Upper lobe of left lung (tissue), 6 donors: ENCODE data around the gene MARK3. TPM values are rescaled to one million over a fixed set of nuclear protein-coding genes. Genes with fewer than 3 reads are reported as not detected.
"Not testable (repeated sequence)": the region's sequence is repeated elsewhere in the genome, so short reads cannot be mapped to it uniquely, and the experiment has no call there.

ENCODE experiments used
- ATAC-seq, 2 donors: fragments of 200-7000 bp; cut with Tn5 transposase; one replicate each; pipeline ENCODE4 v1.9.1; 2022; ENCODE audit warnings: mild to moderate bottlenecking in 2 of 2, moderate library complexity in 2 of 2; ENCODE audit not compliant: low FRiP score in 2 of 2
- DNase-seq, 2 donors: peaks; one replicate each; pipeline ENCODE4 v3.0.0-alpha.2; 2019 to 2020
- H3K27ac ChIP-seq, 4 donors: fragments of 200-600 bp; sonication (generic); one replicate each; pipeline ENCODE4 v1.5.1; 2016 to 2019
- H3K27me3 ChIP-seq, 4 donors: fragments of 200-600 bp; sonication (generic); one replicate each; pipeline ENCODE4 v1.5.1; 2017 to 2019
- H3K36me3 ChIP-seq, 4 donors: fragments of 200-600 bp; sonication (generic); one replicate each; pipeline ENCODE4 v1.5.1; 2016 to 2019
- H3K4me1 ChIP-seq, 4 donors: fragments of 200-600 bp; sonication (generic); one replicate each; pipeline ENCODE4 v1.5.1; 2018 to 2019
- H3K4me3 ChIP-seq, 4 donors: fragments of 200-600 bp; sonication (generic); one replicate each; pipeline ENCODE4 v1.5.1; 2017 to 2019; ENCODE audit warnings: mild to moderate bottlenecking in 2 of 4, moderate library complexity in 1 of 4
- H3K9me3 ChIP-seq, 4 donors: fragments of 200-600 bp; sonication (generic); one replicate each; pipeline ENCODE4 v1.5.1; 2018 to 2019
- EP300 ChIP-seq, 4 donors: sonication (generic); formaldehyde crosslinking; IDR thresholded peaks; one replicate each; pipeline ENCODE4 v1.5.1; 2017; ENCODE audit warnings: antibody characterized with exemption in 4 of 4, control low read depth in 2 of 4
- POLR2A ChIP-seq, 4 donors: fragments of 450-650 bp; IDR thresholded peaks; one replicate each; pipeline ENCODE4 v1.5.1; 2016 to 2017; ENCODE audit warnings: antibody characterized with exemption in 4 of 4, mild to moderate bottlenecking in 2 of 4
- POLR2AphosphoS5 ChIP-seq, 2 donors: sonication (generic); formaldehyde crosslinking; IDR thresholded peaks; one replicate each; pipeline ENCODE4 v1.5.1; 2017; ENCODE audit warnings: antibody characterized with exemption in 2 of 2
- WGBS, 2 donors: methylation state at CpG; one replicate each; pipeline ENCODE4 v1.1.5; 2017 to 2018; 5-methylcytosine and 5-hydroxymethylcytosine counted together
- total RNA-seq, 6 donors: library from RNA; depleted of rRNA in 4 of 6; stranded (reverse); fragments of >200 nt in 4 of 6; gene quantifications; one replicate each; pipeline versions ENCODE4 v1.1.0 to v1.2.1, GENCODE V29; 2016 to 2021
- TF ChIP-seq, protein P1 (sequence below), 6 experiments: fragments of 450-650 bp in 4 of 6; fragments of 200-600 bp in 2 of 6; sonication (generic) in 2 of 6; IDR thresholded peaks; one replicate each; pipeline ENCODE4 v1.5.1; 2016 to 2019; ENCODE audit warnings: antibody characterized with exemption in 6 of 6
- donor health status: DM: no; HTN: no; CAD: no; lungs with moderate emphysema.
- donor health status: DM: no; HTN: yes; CAD: no; lungs with severe emphysema.

Gene MARK3
- total RNA-seq, 6 donors from 2014 or later: 84.5 to 190 (median 132) TPM

DNA sequence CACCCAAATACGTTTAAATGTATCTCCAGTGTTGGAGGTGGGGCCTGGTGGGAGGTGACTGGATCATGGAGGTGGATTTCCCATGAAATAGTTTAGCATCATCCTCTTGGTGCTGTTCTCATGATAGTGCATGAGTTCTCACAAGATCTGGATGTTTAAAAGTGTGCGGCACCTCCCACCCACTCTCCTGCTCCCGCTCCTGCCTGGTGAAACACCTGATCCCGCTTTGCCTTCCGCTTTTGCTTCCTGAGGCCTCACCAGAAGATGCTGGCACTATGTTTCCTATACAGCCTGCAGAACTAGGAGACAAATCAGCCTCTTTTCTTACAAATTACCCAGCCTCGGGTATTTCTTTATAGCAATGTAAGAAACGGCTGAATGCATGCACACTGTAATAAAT, 31.1 kb upstream of the MARK3 start:
- no peak for ATAC-seq
- WGBS, 2 donors: 89 to 90% methylated on average over 7 of the region's 7 CpGs
- no peak overlapping the region for H3K4me3 ChIP-seq

GRCh38 chr14:103356024-103356682, 29.1 kb upstream of the MARK3 start:
- no peaks in the 10 kb centered on the region for H3K36me3 ChIP-seq
- ATAC-seq: no peak
- DNase-seq: no peak
- no peak for TF ChIP-seq POLR2AphosphoS5 (IDR thresholded peaks at IDR 0.05)
- no peak for TF ChIP-seq EP300 (IDR thresholded peaks at IDR 0.05)
- TF ChIP-seq, protein P1, sequence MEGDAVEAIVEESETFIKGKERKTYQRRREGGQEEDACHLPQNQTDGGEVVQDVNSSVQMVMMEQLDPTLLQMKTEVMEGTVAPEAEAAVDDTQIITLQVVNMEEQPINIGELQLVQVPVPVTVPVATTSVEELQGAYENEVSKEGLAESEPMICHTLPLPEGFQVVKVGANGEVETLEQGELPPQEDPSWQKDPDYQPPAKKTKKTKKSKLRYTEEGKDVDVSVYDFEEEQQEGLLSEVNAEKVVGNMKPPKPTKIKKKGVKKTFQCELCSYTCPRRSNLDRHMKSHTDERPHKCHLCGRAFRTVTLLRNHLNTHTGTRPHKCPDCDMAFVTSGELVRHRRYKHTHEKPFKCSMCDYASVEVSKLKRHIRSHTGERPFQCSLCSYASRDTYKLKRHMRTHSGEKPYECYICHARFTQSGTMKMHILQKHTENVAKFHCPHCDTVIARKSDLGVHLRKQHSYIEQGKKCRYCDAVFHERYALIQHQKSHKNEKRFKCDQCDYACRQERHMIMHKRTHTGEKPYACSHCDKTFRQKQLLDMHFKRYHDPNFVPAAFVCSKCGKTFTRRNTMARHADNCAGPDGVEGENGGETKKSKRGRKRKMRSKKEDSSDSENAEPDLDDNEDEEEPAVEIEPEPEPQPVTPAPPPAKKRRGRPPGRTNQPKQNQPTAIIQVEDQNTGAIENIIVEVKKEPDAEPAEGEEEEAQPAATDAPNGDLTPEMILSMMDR (IDR thresholded peaks at IDR 0.05): no peak
- no peak for TF ChIP-seq POLR2A (IDR thresholded peaks at IDR 0.05)
- H3K9me3 ChIP-seq: no peaks in the 10 kb centered on the region
- no peak overlapping the region for H3K4me3 ChIP-seq
- H3K4me1 ChIP-seq: no peaks in the 10 kb centered on the region
- 62 to 67% methylated on average over 9 of the region's 9 CpGs for WGBS, 2 donors
- no peaks in the 10 kb centered on the region for H3K27me3 ChIP-seq
- no peak overlapping the region for H3K27ac ChIP-seq

More for the DNA sequence above, 31.1 kb upstream of the MARK3 start:
- Histone ChIP-seq H3K27ac (no peak overlapping the region), H3K4me1 (no peaks in the 10 kb centered on the region), H3K27me3 (no peaks in the 10 kb centered on the region), H3K9me3 (no peaks in the 10 kb centered on the region), H3K36me3 (no peaks in the 10 kb centered on the region)
- no peak for DNase-seq
- no peak for TF ChIP-seq POLR2A (IDR thresholded peaks at IDR 0.05)
- TF ChIP-seq EP300 (IDR thresholded peaks at IDR 0.05): no peak
- TF ChIP-seq, protein P1 (IDR thresholded peaks at IDR 0.05): no peak
- TF ChIP-seq POLR2AphosphoS5 (IDR thresholded peaks at IDR 0.05): no peak

GRCh38 chr14:103357552-103357951, 27.7 kb upstream of the MARK3 start:
- not testable (repeated sequence) for H3K36me3 ChIP-seq, H3K27ac ChIP-seq, DNase-seq, H3K9me3 ChIP-seq, H3K4me3 ChIP-seq, H3K27me3 ChIP-seq, H3K4me1 ChIP-seq, ATAC-seq
- 94 to 95% methylated on average over 10 of the region's 10 CpGs for WGBS, 2 donors

- 87 to 91% methylated on average over 7 of the region's 7 CpGs for WGBS, 2 donors
Observed at GRCh38 chr14:103360548-103360947, 24.7 kb upstream of the MARK3 start.

GRCh38 chr14:103361867-103362266, 23.3 kb upstream of the MARK3 start:
- 70 to 71% methylated on average over 5 of the region's 5 CpGs for WGBS, 2 donors
- peak; percentile 43 to 77 for ATAC-seq
- TF ChIP-seq, protein P1 (IDR thresholded peaks at IDR 0.05): no peak
- TF ChIP-seq POLR2A (IDR thresholded peaks at IDR 0.05): no peak
- no peak for TF ChIP-seq EP300 (IDR thresholded peaks at IDR 0.05)
- TF ChIP-seq POLR2AphosphoS5 (IDR thresholded peaks at IDR 0.05): no peak

More at GRCh38 chr14:103360548-103360947, 24.7 kb upstream of the MARK3 start:
- peaks cover 3 to 11% (median 7%) of the 10 kb centered on the region in 4 donors for H3K9me3 ChIP-seq
- DNase-seq (no peak), ATAC-seq (no peak)
- no peaks in the 10 kb centered on the region for H3K4me1 ChIP-seq
- no peak overlapping the region for H3K4me3 ChIP-seq
- H3K27me3 ChIP-seq: no peaks in the 10 kb centered on the region
- H3K36me3 ChIP-seq: no peaks in the 10 kb centered on the region
- TF ChIP-seq, protein P1 (IDR thresholded peaks at IDR 0.05): no peak
- TF ChIP-seq POLR2AphosphoS5 (IDR thresholded peaks at IDR 0.05) (no peak), POLR2A (IDR thresholded peaks at IDR 0.05) (no peak), EP300 (IDR thresholded peaks at IDR 0.05) (no peak)
- no peak overlapping the region for H3K27ac ChIP-seq

More at GRCh38 chr14:103361867-103362266, 23.3 kb upstream of the MARK3 start:
- no peaks in the 10 kb centered on the region for H3K36me3 ChIP-seq
- no peak for DNase-seq
- no peaks in the 10 kb centered on the region for H3K27me3 ChIP-seq
- H3K4me1 ChIP-seq: no peaks in the 10 kb centered on the region
- H3K4me3 ChIP-seq: no peak overlapping the region
- peaks cover 3 to 11% (median 7%) of the 10 kb centered on the region in 4 donors for H3K9me3 ChIP-seq
- H3K27ac ChIP-seq: no peak overlapping the region
